ENCODE measurements around the gene CMTM3. TPM values are rescaled to one million over a fixed set of nuclear protein-coding genes. Genes with fewer than 3 reads are reported as not detected.

Gene CMTM3
- total RNA-seq, 1 experiment from 2014 or later = 12.8 TPM

DNA sequence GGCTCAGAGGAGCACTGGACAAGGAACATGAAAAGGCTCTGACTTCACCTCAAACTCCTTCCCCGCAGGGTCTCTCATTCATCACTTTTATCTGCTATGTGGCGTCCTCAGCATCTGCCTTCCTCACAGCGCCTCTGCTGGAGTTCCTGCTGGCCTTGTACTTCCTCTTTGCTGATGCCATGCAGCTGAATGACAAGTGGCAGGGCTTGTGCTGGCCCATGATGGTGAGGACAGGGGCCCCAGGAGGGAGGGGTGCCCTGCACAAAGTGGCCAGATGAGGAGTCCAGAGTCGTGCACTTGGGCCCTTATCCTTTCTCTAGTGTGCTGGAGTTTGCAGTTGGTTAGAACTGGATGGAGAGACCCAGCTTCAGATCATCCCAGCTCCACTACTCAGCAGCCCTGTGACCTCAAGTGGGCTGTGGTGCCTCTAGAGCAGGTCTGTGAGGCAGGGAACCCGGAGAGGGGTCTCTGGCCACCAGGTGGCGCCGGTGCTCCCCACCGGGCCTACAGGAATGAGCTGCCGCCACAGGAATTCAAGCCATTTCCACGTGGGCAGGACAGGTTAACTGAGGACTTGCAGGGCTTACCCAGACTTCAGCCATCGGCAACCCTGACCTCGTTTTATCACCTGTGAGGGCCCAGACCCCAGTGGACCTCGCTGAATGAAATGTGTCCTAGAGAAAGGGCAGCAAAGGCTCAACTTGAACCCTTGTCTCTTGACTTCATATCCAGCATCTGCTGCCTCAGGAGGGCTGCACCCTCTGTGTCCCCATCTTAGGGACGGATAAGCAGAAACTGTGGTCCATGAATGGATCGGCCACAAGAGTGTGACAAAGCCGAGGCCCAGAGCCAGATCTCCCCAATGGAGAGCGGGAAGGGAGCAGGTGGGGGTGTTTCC lies 4.0 kb downstream of the CMTM3 start:
- intact Hi-C loops (cut with micrococcal nuclease) = loop anchor here (2.0 to 5.0 kb wide), 2 partner anchors 201 to 258 kb away; no protein-coding TSS in a partner anchor
- BruUV-seq (replicated peaks) = no TSS peak
- Histone ChIP-seq H3K4me3 (replicated peaks in 1 of 2; ENCODE audit: low read depth in 1 of 2, low read length in 2 of 2) (peak overlapping the region in 1 of 2 experiments; percentile 7; a peak in 1 of 4 replicates), H3K4me1 (ENCODE audit: control insufficient read depth in 1 of 2, insufficient read depth in 2 of 2, low read length in 2 of 2) (peaks cover 24 to 39% of the 10 kb centered on the region in 2 experiments), H3K27me3 (ENCODE audit: insufficient read depth, low read length) (no peaks in the 10 kb centered on the region), H3K4me2 (ENCODE audit: low read length) (peak overlapping the region; percentile 70), H2AFZ (ENCODE audit: low read depth, low read length, poor library complexity, severe bottlenecking) (no peak overlapping the region), H3K79me2 (ENCODE audit: insufficient read depth, low read length) (peaks cover 8% of the 10 kb centered on the region; the same call in 1 of the 2 replicates), H4K20me1 (ENCODE audit: insufficient read depth) (0 out of 2 replicates have a peak, but pooled peaks cover 4% of the 10 kb centered on the region), H3K9me2 (ENCODE audit: insufficient read depth) (no peaks in the 10 kb centered on the region), H3K27ac (ENCODE audit: low read depth, low read length) (peak overlapping the region; percentile 54), H3K36me3 (ENCODE audit: control insufficient read depth in 1 of 2, insufficient read depth in 2 of 2, low read length in 2 of 2) (peaks cover 12 to 15% of the 10 kb centered on the region in 2 experiments; a peak in 3 of 4 replicates), H3K9me3 (ENCODE audit: control insufficient read depth in 1 of 2, insufficient read depth in 1 of 2, low read depth in 1 of 2, low read length in 2 of 2) (no peaks in the 10 kb centered on the region), H3K9ac (ENCODE audit: low read length) (peak overlapping the region; percentile 64)
- POLR2A ChIA-PET = interaction anchor here (0.6 kb wide), 1 partner anchor 10 kb away, joined by 3 read pairs; no protein-coding TSS in a partner anchor
- no peak for TF ChIP-seq ELF1 (IDR thresholded peaks at IDR 0.05; ENCODE audit: borderline replicate concordance, low read depth)
- TF ChIP-seq FOSL1 (IDR thresholded peaks at IDR 0.05; ENCODE audit: low read depth) = no peak
- peak; percentile 91 for TF ChIP-seq RAD21 (IDR thresholded peaks at IDR 0.05; ENCODE audit: low read depth)
- peak; percentile 32; the same call in 1 of the 2 replicates for TF ChIP-seq EGR1 (IDR thresholded peaks at IDR 0.05; ENCODE audit: low read depth)
- TF ChIP-seq POLR2AphosphoS5 (IDR thresholded peaks at IDR 0.05; ENCODE audit: low read depth, low read length) = no peak
- TF ChIP-seq MAX (IDR thresholded peaks at IDR 0.05) = peak; percentile 93
- TF ChIP-seq TCF7L2 (IDR thresholded peaks at IDR 0.05; ENCODE audit: borderline replicate concordance, extremely low read depth, insufficient read depth, insufficient read length) = no peak
- TF ChIP-seq, protein P1, sequence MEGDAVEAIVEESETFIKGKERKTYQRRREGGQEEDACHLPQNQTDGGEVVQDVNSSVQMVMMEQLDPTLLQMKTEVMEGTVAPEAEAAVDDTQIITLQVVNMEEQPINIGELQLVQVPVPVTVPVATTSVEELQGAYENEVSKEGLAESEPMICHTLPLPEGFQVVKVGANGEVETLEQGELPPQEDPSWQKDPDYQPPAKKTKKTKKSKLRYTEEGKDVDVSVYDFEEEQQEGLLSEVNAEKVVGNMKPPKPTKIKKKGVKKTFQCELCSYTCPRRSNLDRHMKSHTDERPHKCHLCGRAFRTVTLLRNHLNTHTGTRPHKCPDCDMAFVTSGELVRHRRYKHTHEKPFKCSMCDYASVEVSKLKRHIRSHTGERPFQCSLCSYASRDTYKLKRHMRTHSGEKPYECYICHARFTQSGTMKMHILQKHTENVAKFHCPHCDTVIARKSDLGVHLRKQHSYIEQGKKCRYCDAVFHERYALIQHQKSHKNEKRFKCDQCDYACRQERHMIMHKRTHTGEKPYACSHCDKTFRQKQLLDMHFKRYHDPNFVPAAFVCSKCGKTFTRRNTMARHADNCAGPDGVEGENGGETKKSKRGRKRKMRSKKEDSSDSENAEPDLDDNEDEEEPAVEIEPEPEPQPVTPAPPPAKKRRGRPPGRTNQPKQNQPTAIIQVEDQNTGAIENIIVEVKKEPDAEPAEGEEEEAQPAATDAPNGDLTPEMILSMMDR (IDR thresholded peaks at IDR 0.05 in 2 of 3, conservative IDR thresholded peaks at IDR 0.05 in 1 of 3; ENCODE audit: borderline replicate concordance in 1 of 3, insufficient read depth in 1 of 3, low read depth in 2 of 3, low read length in 2 of 3) = peak; percentile 89 to 97 (median 96)
- TF ChIP-seq POLR2A (IDR thresholded peaks at IDR 0.05; ENCODE audit: borderline replicate concordance, extremely low read depth, insufficient read depth, insufficient read length) = no peak
- no peak for TF ChIP-seq ATF3 (IDR thresholded peaks at IDR 0.05)
- TF ChIP-seq, protein P2, sequence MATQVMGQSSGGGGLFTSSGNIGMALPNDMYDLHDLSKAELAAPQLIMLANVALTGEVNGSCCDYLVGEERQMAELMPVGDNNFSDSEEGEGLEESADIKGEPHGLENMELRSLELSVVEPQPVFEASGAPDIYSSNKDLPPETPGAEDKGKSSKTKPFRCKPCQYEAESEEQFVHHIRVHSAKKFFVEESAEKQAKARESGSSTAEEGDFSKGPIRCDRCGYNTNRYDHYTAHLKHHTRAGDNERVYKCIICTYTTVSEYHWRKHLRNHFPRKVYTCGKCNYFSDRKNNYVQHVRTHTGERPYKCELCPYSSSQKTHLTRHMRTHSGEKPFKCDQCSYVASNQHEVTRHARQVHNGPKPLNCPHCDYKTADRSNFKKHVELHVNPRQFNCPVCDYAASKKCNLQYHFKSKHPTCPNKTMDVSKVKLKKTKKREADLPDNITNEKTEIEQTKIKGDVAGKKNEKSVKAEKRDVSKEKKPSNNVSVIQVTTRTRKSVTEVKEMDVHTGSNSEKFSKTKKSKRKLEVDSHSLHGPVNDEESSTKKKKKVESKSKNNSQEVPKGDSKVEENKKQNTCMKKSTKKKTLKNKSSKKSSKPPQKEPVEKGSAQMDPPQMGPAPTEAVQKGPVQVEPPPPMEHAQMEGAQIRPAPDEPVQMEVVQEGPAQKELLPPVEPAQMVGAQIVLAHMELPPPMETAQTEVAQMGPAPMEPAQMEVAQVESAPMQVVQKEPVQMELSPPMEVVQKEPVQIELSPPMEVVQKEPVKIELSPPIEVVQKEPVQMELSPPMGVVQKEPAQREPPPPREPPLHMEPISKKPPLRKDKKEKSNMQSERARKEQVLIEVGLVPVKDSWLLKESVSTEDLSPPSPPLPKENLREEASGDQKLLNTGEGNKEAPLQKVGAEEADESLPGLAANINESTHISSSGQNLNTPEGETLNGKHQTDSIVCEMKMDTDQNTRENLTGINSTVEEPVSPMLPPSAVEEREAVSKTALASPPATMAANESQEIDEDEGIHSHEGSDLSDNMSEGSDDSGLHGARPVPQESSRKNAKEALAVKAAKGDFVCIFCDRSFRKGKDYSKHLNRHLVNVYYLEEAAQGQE (IDR thresholded peaks at IDR 0.05; ENCODE audit: low read depth) = no peak
- TF ChIP-seq, protein P3, sequence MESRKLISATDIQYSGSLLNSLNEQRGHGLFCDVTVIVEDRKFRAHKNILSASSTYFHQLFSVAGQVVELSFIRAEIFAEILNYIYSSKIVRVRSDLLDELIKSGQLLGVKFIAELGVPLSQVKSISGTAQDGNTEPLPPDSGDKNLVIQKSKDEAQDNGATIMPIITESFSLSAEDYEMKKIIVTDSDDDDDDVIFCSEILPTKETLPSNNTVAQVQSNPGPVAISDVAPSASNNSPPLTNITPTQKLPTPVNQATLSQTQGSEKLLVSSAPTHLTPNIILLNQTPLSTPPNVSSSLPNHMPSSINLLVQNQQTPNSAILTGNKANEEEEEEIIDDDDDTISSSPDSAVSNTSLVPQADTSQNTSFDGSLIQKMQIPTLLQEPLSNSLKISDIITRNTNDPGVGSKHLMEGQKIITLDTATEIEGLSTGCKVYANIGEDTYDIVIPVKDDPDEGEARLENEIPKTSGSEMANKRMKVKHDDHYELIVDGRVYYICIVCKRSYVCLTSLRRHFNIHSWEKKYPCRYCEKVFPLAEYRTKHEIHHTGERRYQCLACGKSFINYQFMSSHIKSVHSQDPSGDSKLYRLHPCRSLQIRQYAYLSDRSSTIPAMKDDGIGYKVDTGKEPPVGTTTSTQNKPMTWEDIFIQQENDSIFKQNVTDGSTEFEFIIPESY (IDR thresholded peaks at IDR 0.05; ENCODE audit: extremely low read depth, insufficient replicate concordance, low read length) = no peak
- no peak for TF ChIP-seq CEBPB (IDR thresholded peaks at IDR 0.05; ENCODE audit: low read depth)
- no peak for TF ChIP-seq EZH2phosphoT487 (IDR thresholded peaks at IDR 0.05; ENCODE audit: borderline replicate concordance)
- TF ChIP-seq SRF (IDR thresholded peaks at IDR 0.05; ENCODE audit: low read depth) = no peak
- no peak for TF ChIP-seq CBX3 (IDR thresholded peaks at IDR 0.05; ENCODE audit: low read depth)
- RAD21 ChIA-PET (ENCODE audit: low non-redundant PET in 1 of 2, low total read pairs in 2 of 2, uncharacterized antibody in 2 of 2, unreplicated experiment in 2 of 2) = interaction anchor here in 1 of 2 experiments (0.6 to 1.1 kb wide), 3 partner anchors 46 to 260 kb away, joined by 3 to 12 read pairs (median 3); no protein-coding TSS in a partner anchor
- peak; percentile 74 for DNase-seq (ENCODE audit: low read depth, low spot score)
- CTCF ChIA-PET = interaction anchor here (0.6 to 3.2 kb wide), 33 partner anchors 9 to 293 kb away, joined by 3 to 41 read pairs (median 4); partner anchors contain the start of genes CKLF, CMTM2, CMTM4 and TK2
- ATAC-seq = peak; percentile 76

Data from HCT116 (cell line).